LNCAP (cell line): ENCODE results near the gene TFDP2.

Experiments
- TF ChIP-seq, protein P1 (sequence below): fragments of 450-650 bp; IDR thresholded peaks from 2 replicates; pipeline ENCODE4 v1.5.1; 2017; ENCODE audit warnings: mild to moderate bottlenecking

Gene TFDP2

GRCh38 chr3:142159083-142159740 is 9.9 kb upstream of the TFDP2 start:
- TF ChIP-seq, protein P1, sequence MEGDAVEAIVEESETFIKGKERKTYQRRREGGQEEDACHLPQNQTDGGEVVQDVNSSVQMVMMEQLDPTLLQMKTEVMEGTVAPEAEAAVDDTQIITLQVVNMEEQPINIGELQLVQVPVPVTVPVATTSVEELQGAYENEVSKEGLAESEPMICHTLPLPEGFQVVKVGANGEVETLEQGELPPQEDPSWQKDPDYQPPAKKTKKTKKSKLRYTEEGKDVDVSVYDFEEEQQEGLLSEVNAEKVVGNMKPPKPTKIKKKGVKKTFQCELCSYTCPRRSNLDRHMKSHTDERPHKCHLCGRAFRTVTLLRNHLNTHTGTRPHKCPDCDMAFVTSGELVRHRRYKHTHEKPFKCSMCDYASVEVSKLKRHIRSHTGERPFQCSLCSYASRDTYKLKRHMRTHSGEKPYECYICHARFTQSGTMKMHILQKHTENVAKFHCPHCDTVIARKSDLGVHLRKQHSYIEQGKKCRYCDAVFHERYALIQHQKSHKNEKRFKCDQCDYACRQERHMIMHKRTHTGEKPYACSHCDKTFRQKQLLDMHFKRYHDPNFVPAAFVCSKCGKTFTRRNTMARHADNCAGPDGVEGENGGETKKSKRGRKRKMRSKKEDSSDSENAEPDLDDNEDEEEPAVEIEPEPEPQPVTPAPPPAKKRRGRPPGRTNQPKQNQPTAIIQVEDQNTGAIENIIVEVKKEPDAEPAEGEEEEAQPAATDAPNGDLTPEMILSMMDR: no peak

DNA sequence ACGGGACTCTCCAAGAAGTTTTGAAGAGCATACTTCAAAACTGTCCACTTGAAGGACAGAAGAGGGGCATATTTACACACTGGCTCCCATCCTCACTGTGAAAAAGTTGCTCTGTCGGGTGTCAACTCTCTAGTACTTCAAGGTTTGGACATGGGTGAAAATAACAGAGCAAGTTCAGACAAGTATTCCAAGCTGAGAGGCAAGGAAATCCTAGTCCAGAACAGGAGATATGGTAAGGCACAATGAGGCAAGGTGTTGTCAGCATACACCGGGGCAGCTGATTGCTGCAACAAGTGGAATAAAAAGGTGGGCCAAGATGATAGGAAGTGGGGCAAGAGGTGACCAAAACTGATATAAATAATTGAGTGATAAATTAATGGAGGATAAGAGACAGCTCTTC is 4.8 kb upstream of the TFDP2 start:
- TF ChIP-seq, protein P1: no peak

GRCh38 chr3:142152384-142152783 is 3.0 kb upstream of the TFDP2 start:
- TF ChIP-seq, protein P1: no peak

GRCh38 chr3:142151828-142152227 is 2.5 kb upstream of the TFDP2 start:
- TF ChIP-seq, protein P1: no peak

DNA sequence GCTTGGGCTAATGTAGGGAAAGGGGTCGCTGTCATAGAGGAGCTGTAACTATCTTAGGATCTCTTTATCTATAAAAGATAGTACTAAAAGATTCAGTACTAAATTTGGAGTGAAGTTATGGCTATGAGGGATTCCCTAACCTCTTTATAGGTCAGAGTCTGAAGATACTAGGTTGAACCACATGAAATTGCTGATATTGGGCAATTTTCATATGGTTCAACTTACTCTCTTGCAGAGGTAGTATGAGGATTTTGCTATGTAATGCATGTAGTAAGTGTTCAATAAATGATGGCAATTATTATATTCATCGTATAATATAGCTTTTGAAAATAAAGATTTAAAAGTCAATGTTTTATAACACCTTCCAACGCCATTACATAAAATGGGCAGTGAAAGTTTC is 1.9 kb upstream of the TFDP2 start:
- TF ChIP-seq, protein P1: no peak

GRCh38 chr3:142150271-142150670 is 927 bp upstream of the TFDP2 start:
- TF ChIP-seq, protein P1: no peak

DNA sequence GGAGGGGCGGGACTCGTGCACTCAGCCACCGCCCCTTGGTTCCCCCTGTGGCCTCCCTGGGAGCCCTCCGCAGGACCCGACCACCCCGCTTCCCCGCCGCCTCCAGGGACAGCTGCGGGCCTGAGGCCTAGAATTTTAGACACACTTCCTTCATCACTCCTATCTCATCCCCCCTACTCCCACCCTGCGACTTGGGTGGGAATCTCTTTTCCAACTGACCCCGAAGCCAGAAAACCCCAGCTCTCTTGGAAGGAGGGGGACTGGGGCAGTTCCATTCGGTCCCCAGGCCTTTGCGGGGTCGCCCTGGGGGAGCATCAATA is 289 bp upstream of the TFDP2 start:
- TF ChIP-seq, protein P1: no peak
